ENCODE data around the gene PTPRD.

GRCh38 chr9:8728910-8729309 is 1883.9 kb downstream of the PTPRD start:
- TF ChIP-seq, protein P1, sequence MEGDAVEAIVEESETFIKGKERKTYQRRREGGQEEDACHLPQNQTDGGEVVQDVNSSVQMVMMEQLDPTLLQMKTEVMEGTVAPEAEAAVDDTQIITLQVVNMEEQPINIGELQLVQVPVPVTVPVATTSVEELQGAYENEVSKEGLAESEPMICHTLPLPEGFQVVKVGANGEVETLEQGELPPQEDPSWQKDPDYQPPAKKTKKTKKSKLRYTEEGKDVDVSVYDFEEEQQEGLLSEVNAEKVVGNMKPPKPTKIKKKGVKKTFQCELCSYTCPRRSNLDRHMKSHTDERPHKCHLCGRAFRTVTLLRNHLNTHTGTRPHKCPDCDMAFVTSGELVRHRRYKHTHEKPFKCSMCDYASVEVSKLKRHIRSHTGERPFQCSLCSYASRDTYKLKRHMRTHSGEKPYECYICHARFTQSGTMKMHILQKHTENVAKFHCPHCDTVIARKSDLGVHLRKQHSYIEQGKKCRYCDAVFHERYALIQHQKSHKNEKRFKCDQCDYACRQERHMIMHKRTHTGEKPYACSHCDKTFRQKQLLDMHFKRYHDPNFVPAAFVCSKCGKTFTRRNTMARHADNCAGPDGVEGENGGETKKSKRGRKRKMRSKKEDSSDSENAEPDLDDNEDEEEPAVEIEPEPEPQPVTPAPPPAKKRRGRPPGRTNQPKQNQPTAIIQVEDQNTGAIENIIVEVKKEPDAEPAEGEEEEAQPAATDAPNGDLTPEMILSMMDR (IDR thresholded peaks at IDR 0.05): no peak
- no peak for TF ChIP-seq POLR2A (IDR thresholded peaks at IDR 0.05)
